H4 (cell line): ENCODE data around the gene SYNPO2. TPM values are rescaled to one million over a fixed set of nuclear protein-coding genes. Genes with fewer than 3 reads are reported as not detected.

ENCODE experiments used
- DNase-seq: peaks from one replicate; pipeline ENCODE4 v3.0.0-alpha.2; 2015; ENCODE audit warnings: low spot score
- total RNA-seq: library from RNA; depleted of rRNA; stranded (reverse); fragments of >200 nt; shearing (Covaris generic); gene quantifications from 2 replicates; pipeline ENCODE4 v1.2.3, GENCODE V29; 2014; rRNA removed

SYNPO2 gene
- total RNA-seq, 1 experiment from 2014 or later = 0.95 TPM

- peak; percentile 17 for DNase-seq
Measured at GRCh38 chr4:119106036-119107000, 217.7 kb downstream of the SYNPO2 start.

GRCh38 chr4:119110121-119110520 lies 221.5 kb downstream of the SYNPO2 start:
- DNase-seq = no peak

Other genes starting within 250 kb of the SYNPO2 start
- 8.6 and 38.1 TPM in 2 replicates for gene METTL14, start 203.5 kb upstream of the SYNPO2 start, total RNA-seq
- 41.0 and 62.8 TPM in 2 replicates for gene SEC24D, start 52.7 kb upstream of the SYNPO2 start, total RNA-seq
- gene MYOZ2, start 247.0 kb downstream of the SYNPO2 start, total RNA-seq = not detected in 2 replicates